Esophagus squamous epithelium (tissue), 4 donors: ENCODE results near the gene ST8SIA6.

ENCODE experiments used
- POLR2A ChIP-seq, 4 donors: fragments of 450-650 bp; IDR thresholded peaks; one replicate each; pipeline ENCODE4 v1.6.1; 2017; ENCODE audit warnings: antibody characterized with exemption in 4 of 4, mild to moderate bottlenecking in 4 of 4, moderate library complexity in 3 of 4
- TF ChIP-seq, protein P1 (sequence below), 6 experiments: fragments of 450-650 bp in 4 of 6; fragments of 200-600 bp in 2 of 6; sonication (generic) in 2 of 6; IDR thresholded peaks; one replicate each; pipeline ENCODE4 v1.5.1; 2016 to 2019; ENCODE audit warnings: antibody characterized with exemption in 6 of 6, mild to moderate bottlenecking in 4 of 6, moderate library complexity in 4 of 6

DNA sequence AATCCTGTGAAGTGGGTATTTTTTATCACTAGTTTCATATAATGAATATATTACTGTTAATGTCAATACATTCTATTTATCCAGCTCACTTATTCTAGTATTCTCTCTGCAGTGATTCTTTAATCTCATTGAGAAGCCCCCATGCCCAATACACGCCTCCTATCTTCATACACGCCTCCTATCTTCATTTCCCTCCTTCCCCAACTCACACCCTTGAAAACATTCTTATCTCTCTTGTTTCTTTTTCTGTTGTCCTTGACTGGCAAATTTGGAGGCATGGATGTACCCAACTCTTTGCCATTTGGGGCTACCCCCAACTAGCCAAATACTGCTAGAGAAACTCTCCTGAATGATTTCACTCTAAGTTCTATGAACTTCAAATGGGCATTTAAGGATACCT is 40.5 kb downstream of the ST8SIA6 start:
- TF ChIP-seq, protein P1, sequence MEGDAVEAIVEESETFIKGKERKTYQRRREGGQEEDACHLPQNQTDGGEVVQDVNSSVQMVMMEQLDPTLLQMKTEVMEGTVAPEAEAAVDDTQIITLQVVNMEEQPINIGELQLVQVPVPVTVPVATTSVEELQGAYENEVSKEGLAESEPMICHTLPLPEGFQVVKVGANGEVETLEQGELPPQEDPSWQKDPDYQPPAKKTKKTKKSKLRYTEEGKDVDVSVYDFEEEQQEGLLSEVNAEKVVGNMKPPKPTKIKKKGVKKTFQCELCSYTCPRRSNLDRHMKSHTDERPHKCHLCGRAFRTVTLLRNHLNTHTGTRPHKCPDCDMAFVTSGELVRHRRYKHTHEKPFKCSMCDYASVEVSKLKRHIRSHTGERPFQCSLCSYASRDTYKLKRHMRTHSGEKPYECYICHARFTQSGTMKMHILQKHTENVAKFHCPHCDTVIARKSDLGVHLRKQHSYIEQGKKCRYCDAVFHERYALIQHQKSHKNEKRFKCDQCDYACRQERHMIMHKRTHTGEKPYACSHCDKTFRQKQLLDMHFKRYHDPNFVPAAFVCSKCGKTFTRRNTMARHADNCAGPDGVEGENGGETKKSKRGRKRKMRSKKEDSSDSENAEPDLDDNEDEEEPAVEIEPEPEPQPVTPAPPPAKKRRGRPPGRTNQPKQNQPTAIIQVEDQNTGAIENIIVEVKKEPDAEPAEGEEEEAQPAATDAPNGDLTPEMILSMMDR (IDR thresholded peaks at IDR 0.05), result no peak
- TF ChIP-seq POLR2A (IDR thresholded peaks at IDR 0.05), result no peak
